SK-N-SH (cell line): ENCODE data around the gene ATP1A2.

Experiments
- CTCF ChIP-seq: fragments of 200-600 bp; sonication (generic); IDR thresholded peaks from 2 replicates; pipeline ENCODE4 v1.6.1; 2017; ENCODE audit warnings: antibody characterized with exemption, mild to moderate bottlenecking, moderate library complexity
- FOSL2 ChIP-seq: IDR thresholded peaks from 2 replicates; pipeline ENCODE4 v1.4.0; 2012; ENCODE audit warnings: low read depth, mild to moderate bottlenecking, moderate library complexity, borderline replicate concordance
- FOXM1 ChIP-seq: IDR thresholded peaks from 2 replicates; pipeline ENCODE4 v1.4.0; 2012; ENCODE audit warnings: low read depth, mild to moderate bottlenecking
- GABPA ChIP-seq: IDR thresholded peaks from 2 replicates; pipeline ENCODE4 v1.4.0; 2012; ENCODE audit warnings: low read depth, mild to moderate bottlenecking
- JUND ChIP-seq: IDR thresholded peaks from 2 replicates; pipeline ENCODE4 v1.4.0; 2012
- MXI1 ChIP-seq: IDR thresholded peaks from 2 replicates; pipeline ENCODE4 v1.6.1; 2012; ENCODE audit warnings: mild to moderate bottlenecking, low read depth, low read length, improper control_type of control experiment
- NFIC ChIP-seq: IDR thresholded peaks from 2 replicates; pipeline ENCODE4 v1.4.0; 2012; ENCODE audit warnings: borderline replicate concordance
- POLR2AphosphoS5 ChIP-seq: IDR thresholded peaks from 2 replicates; pipeline ENCODE4 v1.6.1; 2012; ENCODE audit warnings: low read depth, low read length
- RCOR1 ChIP-seq: fragments of 150-350 bp; IDR thresholded peaks from 2 replicates; pipeline ENCODE4 v1.6.1; 2017; ENCODE audit warnings: antibody characterized with exemption, low read length
- REST ChIP-seq: IDR thresholded peaks from 2 replicates; pipeline ENCODE4 v1.6.1; 2012; ENCODE audit warnings: mild to moderate bottlenecking, low read depth, low read length, moderate library complexity
- SIN3A ChIP-seq: IDR thresholded peaks from 2 replicates; pipeline ENCODE4 v1.6.1; 2012; ENCODE audit warnings: low read depth, mild to moderate bottlenecking, low read length, moderate library complexity, borderline replicate concordance
- TEAD4 ChIP-seq: IDR thresholded peaks from 2 replicates; pipeline ENCODE4 v1.4.0; 2012; ENCODE audit warnings: mild to moderate bottlenecking, borderline replicate concordance; ENCODE audit not compliant: insufficient read depth
- USF2 ChIP-seq: fragments of 150-350 bp; IDR thresholded peaks from 2 replicates; pipeline ENCODE4 v1.6.1; 2017; ENCODE audit warnings: antibody characterized with exemption, low read length, low read depth, borderline replicate concordance
- TF ChIP-seq, protein P1 (sequence below): IDR thresholded peaks from 2 replicates; pipeline ENCODE4 v1.4.0; 2012; ENCODE audit warnings: low read depth

DNA sequence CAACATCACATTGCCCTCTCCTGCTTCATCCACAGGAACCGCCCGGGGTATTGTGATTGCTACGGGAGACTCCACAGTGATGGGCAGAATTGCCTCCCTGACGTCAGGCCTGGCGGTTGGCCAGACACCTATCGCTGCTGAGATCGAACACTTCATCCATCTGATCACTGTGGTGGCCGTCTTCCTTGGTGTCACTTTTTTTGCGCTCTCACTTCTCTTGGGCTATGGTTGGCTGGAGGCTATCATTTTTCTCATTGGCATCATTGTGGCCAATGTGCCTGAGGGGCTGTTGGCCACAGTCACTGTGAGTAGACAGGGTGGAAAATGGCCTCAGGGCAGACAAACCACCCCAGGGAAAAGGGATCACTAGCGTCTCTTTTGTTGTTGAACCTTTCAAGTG lies 48.6 kb downstream of the ATP1A2 start:
- no peak for TF ChIP-seq CTCF
- no peak for TF ChIP-seq POLR2AphosphoS5
- TF ChIP-seq TEAD4: no peak
- TF ChIP-seq USF2: no peak
- no peak for TF ChIP-seq SIN3A
- no peak for TF ChIP-seq FOSL2
- no peak for TF ChIP-seq REST
- TF ChIP-seq GABPA: no peak
- TF ChIP-seq, protein P1, sequence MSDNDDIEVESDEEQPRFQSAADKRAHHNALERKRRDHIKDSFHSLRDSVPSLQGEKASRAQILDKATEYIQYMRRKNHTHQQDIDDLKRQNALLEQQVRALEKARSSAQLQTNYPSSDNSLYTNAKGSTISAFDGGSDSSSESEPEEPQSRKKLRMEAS: no peak
- TF ChIP-seq RCOR1: no peak
- no peak for TF ChIP-seq NFIC
- no peak for TF ChIP-seq JUND
- no peak for TF ChIP-seq FOXM1
- TF ChIP-seq MXI1: no peak
